Stomach (tissue), 9 donors: ENCODE data around the gene TXN2. TPM values are rescaled to one million over a fixed set of nuclear protein-coding genes. Genes with fewer than 3 reads are reported as not detected.
A peak's percentile ranks its signal among the peaks of the same experiment; 100 is the strongest.

ENCODE experiments used
- DNase-seq, 2 donors: peaks; one replicate each; pipeline versions ENCODE4 v3.0.0 to v3.0.0-alpha.2; 2013 to 2019
- H3K27ac ChIP-seq, 5 donors: fragments of 200-600 bp in 4 of 5; sonication (generic) in 4 of 5; one replicate each; pipeline ENCODE4 v1.5.1; 2013 to 2019; ENCODE audit warnings: mild to moderate bottlenecking in 1 of 5, moderate library complexity in 1 of 5
- H3K27me3 ChIP-seq, 3 donors: fragments of 200-600 bp; sonication (generic); one replicate each; pipeline ENCODE4 v1.5.1; 2017 to 2019; ENCODE audit warnings: mixed run types in 1 of 3
- H3K36me3 ChIP-seq, 4 donors: fragments of 200-600 bp; sonication (generic); 1 replicate in 3 of 4; 2 replicates in 1 of 4; pipeline ENCODE4 v1.5.1; 2016 to 2019
- H3K4me1 ChIP-seq, 4 donors: fragments of 200-600 bp; sonication (generic); one replicate each; pipeline ENCODE4 v1.5.1; 2016 to 2019
- H3K4me3 ChIP-seq, 4 donors: fragments of 200-600 bp; sonication (generic) in 3 of 4; one replicate each; pipeline ENCODE4 v1.5.1; 2016 to 2019; ENCODE audit warnings: mild to moderate bottlenecking in 1 of 4
- H3K9me3 ChIP-seq, 4 donors: fragments of 200-600 bp; sonication (generic); one replicate each; pipeline ENCODE4 v1.5.1; 2016 to 2019
- EP300 ChIP-seq: sonication (generic); formaldehyde crosslinking; IDR thresholded peaks from one replicate; pipeline ENCODE4 v1.6.1; 2017; ENCODE audit warnings: antibody characterized with exemption
- POLR2A ChIP-seq, 4 donors: fragments of 450-650 bp; IDR thresholded peaks; one replicate each; pipeline ENCODE4 v1.6.1; 2016; ENCODE audit warnings: antibody characterized with exemption in 4 of 4, control low read depth in 2 of 4, mild to moderate bottlenecking in 1 of 4, moderate library complexity in 1 of 4
- POLR2AphosphoS5 ChIP-seq, 3 donors: sonication (generic); formaldehyde crosslinking; IDR thresholded peaks; one replicate each; pipeline ENCODE4 v1.6.1; 2016; ENCODE audit warnings: antibody characterized with exemption in 3 of 3
- WGBS, 5 donors: extraction: QIAGEN DNeasy Blood & Tissue Kit in 3 of 5; methylation state at CpG; one replicate each; pipeline versions ENCODE4 v1.1.5 to v1.1.7; 2013 to 2018; 5-methylcytosine and 5-hydroxymethylcytosine counted together
- intact Hi-C: fragments of 100-400 bp; cut with DNase I; formaldehyde crosslinking; loops from one replicate; pipeline ENCODE4 v1.15.1; 2023; ENCODE audit warnings: low total_unique reads
- polyA plus RNA-seq, 3 donors: library from polyadenylated mRNA; stranded (reverse); fragments of 200-250 nt; gene quantifications; one replicate each; pipeline ENCODE4 v1.2.3, GENCODE V29; 2013
- total RNA-seq, 5 donors: library from RNA; depleted of rRNA; stranded (reverse); fragments of >200 nt; gene quantifications; one replicate each; pipeline versions ENCODE4 v1.1.0 to v1.2.3, GENCODE V29; 2014 to 2016
- TF ChIP-seq, protein P1 (sequence below), 7 experiments: fragments of 450-650 bp in 4 of 7; fragments of 200-600 bp in 3 of 7; sonication (generic) in 3 of 7; IDR thresholded peaks; one replicate each; pipeline ENCODE4 v1.5.1; 2016 to 2019; ENCODE audit warnings: antibody characterized with exemption in 7 of 7, control low read depth in 2 of 7, mild to moderate bottlenecking in 1 of 7
- donor health status: healthy with polysubstance abuse.
- donor health status: Bipolar disorder and iron deficiency.
- donor health status: healthy.

Gene TXN2
- total and polyA plus RNA-seq, 8 donors = 7.0 to 279 (median 89.3) TPM

DNA sequence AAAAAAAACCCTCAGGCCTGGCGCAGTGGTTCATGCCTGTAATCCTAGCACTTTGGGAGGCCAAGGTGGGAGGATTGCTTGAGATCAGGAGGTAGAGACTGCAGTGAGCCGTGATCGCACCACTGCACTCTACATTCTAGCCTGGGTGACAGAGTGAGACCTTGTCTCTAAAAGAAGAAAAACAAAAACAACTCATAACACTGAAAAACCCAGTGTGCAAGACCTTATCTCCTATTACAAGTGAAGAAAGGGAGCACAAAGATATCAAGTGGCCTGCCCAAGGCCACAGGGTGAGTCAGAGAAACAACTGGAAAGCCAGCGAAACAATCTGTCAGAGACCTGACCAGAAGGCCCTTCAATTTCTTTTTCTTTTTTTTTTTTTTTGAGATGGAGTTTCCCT is 2.5 kb downstream of the TXN2 start:
- 93 to 95% (median 94%) methylated on average over 4 of the region's 4 CpGs for WGBS, 5 donors
- Histone ChIP-seq H3K27ac (peak overlapping the region in 2 of 5 donors; percentile 37 to 38), H3K27me3 (no peaks in the 10 kb centered on the region), H3K4me3 (no peak overlapping the region), H3K4me1 (peaks cover 18 to 45% (median 32%) of the 10 kb centered on the region in 4 donors), H3K36me3 (peaks cover 57 to 65% (median 63%) of the 10 kb centered on the region in 4 donors), H3K9me3 (no peaks in the 10 kb centered on the region)
- DNase-seq = no peak
- intact Hi-C loops = loop anchor here (10.0 kb wide), 1 partner anchor 114 kb away; no protein-coding TSS in a partner anchor
- TF ChIP-seq EP300 (no peak), POLR2A (IDR thresholded peaks at IDR 0.05) (no peak)

DNA sequence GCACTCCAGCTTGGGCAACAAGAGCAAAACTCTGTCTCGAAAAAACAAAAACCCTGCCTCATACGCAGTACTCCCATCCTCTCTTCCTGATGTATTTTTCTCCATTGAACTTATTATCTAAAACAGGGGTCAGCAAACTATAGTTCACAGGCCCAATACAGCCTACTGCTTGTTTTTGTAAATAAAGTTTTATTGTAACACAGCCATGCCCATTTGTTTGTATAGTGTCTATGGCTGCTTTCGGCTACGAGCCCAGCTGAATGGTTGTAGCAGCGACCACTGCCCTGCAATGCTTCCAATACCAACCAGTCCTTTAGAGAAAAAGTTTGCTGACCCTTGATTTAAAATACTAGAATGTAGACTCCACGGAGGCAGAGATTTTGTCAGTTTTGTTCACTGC is 6.1 kb downstream of the TXN2 start:
- peaks cover 64 to 96% (median 95%) of the 10 kb centered on the region in 4 donors for H3K36me3 ChIP-seq
- intact Hi-C loops = loop anchor here (10.0 kb wide), 1 partner anchor 111 kb away; no protein-coding TSS in a partner anchor
- H3K27ac ChIP-seq = peak overlapping the region in 2 of 5 donors; percentile 1 to 94
- no peaks in the 10 kb centered on the region for H3K9me3 ChIP-seq
- H3K4me1 ChIP-seq = peaks cover 6 to 52% (median 25%) of the 10 kb centered on the region in 4 donors
- DNase-seq = no peak
- no peaks in the 10 kb centered on the region for H3K27me3 ChIP-seq
- TF ChIP-seq, protein P1, sequence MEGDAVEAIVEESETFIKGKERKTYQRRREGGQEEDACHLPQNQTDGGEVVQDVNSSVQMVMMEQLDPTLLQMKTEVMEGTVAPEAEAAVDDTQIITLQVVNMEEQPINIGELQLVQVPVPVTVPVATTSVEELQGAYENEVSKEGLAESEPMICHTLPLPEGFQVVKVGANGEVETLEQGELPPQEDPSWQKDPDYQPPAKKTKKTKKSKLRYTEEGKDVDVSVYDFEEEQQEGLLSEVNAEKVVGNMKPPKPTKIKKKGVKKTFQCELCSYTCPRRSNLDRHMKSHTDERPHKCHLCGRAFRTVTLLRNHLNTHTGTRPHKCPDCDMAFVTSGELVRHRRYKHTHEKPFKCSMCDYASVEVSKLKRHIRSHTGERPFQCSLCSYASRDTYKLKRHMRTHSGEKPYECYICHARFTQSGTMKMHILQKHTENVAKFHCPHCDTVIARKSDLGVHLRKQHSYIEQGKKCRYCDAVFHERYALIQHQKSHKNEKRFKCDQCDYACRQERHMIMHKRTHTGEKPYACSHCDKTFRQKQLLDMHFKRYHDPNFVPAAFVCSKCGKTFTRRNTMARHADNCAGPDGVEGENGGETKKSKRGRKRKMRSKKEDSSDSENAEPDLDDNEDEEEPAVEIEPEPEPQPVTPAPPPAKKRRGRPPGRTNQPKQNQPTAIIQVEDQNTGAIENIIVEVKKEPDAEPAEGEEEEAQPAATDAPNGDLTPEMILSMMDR (IDR thresholded peaks at IDR 0.05) = no peak
- TF ChIP-seq POLR2A (IDR thresholded peaks at IDR 0.05) = no peak
- 93 to 98% (median 95%) methylated on average over 6 of the region's 6 CpGs for WGBS, 5 donors
- H3K4me3 ChIP-seq = no peak overlapping the region

DNA sequence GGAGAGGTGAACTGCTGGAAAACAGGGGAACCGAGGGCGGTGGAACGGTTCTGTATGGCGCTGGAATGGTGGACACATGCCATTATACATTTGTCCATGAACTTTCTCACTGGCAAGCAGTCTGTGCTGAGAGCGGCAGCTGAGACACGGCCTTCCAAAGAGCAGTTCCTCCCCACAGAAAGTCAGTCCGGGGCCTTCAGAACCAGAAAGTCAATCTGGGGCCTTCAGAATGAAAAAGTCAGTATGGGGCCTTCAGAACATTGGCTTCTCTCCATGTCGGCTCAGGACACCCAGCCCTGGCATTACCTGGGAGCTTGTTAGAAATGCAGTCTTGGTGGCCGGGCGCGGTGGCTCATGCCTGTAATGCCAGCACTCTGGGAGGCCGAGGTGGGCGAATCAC is 8.8 kb downstream of the TXN2 start:
- WGBS, 5 donors = 75 to 83% (median 79%) methylated on average over 11 to 13 of the region's 13 CpGs
- DNase-seq = no peak

DNA sequence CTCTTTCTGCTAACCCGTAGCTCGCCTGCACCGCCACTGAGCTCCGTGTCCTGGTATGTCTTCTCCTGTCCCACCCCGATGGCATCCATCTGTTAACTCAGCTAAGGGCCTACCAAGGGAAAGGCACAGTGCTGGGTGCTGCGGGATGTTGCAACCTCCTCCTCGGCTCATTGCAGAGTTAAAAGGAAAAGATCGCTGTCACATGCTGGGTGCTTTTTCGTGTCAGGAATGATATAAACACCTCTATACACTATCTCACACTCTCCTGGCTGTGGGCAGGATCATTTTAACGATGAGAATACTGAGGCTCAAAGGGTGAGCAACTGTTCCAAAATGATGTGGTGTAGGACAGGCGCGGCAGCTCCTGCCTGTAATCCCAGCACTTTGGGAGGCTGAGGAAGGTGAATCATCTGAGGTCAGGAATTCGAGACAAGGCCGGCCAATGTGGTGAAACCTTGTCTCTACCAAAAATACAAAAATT is 10.1 kb downstream of the TXN2 start:
- intact Hi-C loops = loop anchor here (5.0 to 10.0 kb wide), 2 partner anchors 107 to 169 kb away; no protein-coding TSS in a partner anchor
- Histone ChIP-seq H3K9me3 (no peaks in the 10 kb centered on the region), H3K4me1 (peaks cover 22 to 62% (median 41%) of the 10 kb centered on the region in 4 donors), H3K27ac (peak overlapping the region; percentile 34 to 94 (median 82)), H3K27me3 (no peaks in the 10 kb centered on the region), H3K36me3 (peaks cover 34 to 75% (median 71%) of the 10 kb centered on the region in 4 donors), H3K4me3 (peak overlapping the region in 2 of 4 donors; percentile 15 to 24)
- WGBS, 5 donors = 73 to 87% (median 84%) methylated on average over 14 of the region's 14 CpGs
- DNase-seq = no peak
- peak in 2 of 3 donors; percentile 30 to 42 for TF ChIP-seq POLR2AphosphoS5 (IDR thresholded peaks at IDR 0.05)
- TF ChIP-seq, protein P1 (IDR thresholded peaks at IDR 0.05) = no peak
- TF ChIP-seq POLR2A (IDR thresholded peaks at IDR 0.05) = no peak
- no peak for TF ChIP-seq EP300

More for the DNA sequence above, 8.8 kb downstream of the TXN2 start:
- Histone ChIP-seq H3K4me3 (peak overlapping the region in 1 of 4 donors; percentile 24), H3K4me1 (peaks cover 20 to 53% (median 36%) of the 10 kb centered on the region in 4 donors), H3K27ac (peak overlapping the region in 4 of 5 donors; percentile 76 to 94 (median 84)), H3K27me3 (no peaks in the 10 kb centered on the region), H3K9me3 (no peaks in the 10 kb centered on the region), H3K36me3 (peaks cover 45 to 77% (median 71%) of the 10 kb centered on the region in 4 donors)
- TF ChIP-seq POLR2AphosphoS5 (IDR thresholded peaks at IDR 0.05) = no peak
- no peak for TF ChIP-seq POLR2A (IDR thresholded peaks at IDR 0.05)
- TF ChIP-seq, protein P1 (IDR thresholded peaks at IDR 0.05) = no peak
- TF ChIP-seq EP300 = no peak
- intact Hi-C loops = loop anchor here (5.0 to 10.0 kb wide), 2 partner anchors 108 to 170 kb away; no protein-coding TSS in a partner anchor

DNA sequence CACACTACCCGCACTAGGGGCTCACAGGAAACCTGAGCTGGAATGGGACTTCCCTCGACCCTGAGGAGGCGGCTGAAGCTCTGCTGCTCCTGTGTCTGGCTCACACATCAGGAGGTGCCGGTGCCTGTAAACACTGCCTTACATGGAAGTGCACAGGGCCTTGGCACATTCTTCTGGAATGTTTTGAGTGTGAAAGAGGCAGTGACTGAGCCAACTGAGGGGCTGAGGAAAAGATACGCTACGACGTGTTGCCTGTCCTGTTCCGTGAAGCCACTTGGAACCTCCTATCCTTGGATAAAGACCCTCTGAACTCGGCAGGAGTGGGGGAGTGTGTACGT is 10.5 kb downstream of the TXN2 start:
- peak overlapping the region in 2 of 4 donors; percentile 15 to 24 for H3K4me3 ChIP-seq
- H3K4me1 ChIP-seq = peaks cover 25 to 66% (median 45%) of the 10 kb centered on the region in 4 donors
- 64 to 73% (median 71%) methylated on average over 7 to 10 of the region's 10 CpGs for WGBS, 5 donors
- TF ChIP-seq POLR2AphosphoS5 (IDR thresholded peaks at IDR 0.05) = peak in 2 of 3 donors; percentile 30 to 67
- TF ChIP-seq POLR2A (IDR thresholded peaks at IDR 0.05) = no peak
- peak; percentile 36 for TF ChIP-seq EP300
- intact Hi-C loops = loop anchor here (5.0 to 10.0 kb wide), 2 partner anchors 106 to 169 kb away; no protein-coding TSS in a partner anchor
- H3K27me3 ChIP-seq = no peaks in the 10 kb centered on the region
- H3K36me3 ChIP-seq = peaks cover 30 to 71% (median 68%) of the 10 kb centered on the region in 4 donors
- H3K9me3 ChIP-seq = no peaks in the 10 kb centered on the region
- peak overlapping the region; percentile 34 to 94 (median 82) for H3K27ac ChIP-seq
- peak in 1 of 2 donors; percentile 63 for DNase-seq
